K562 (cell line): ENCODE data around the gene PUS7L. TPM values are rescaled to one million over a fixed set of nuclear protein-coding genes. Genes with fewer than 3 reads are reported as not detected.

Experiments
- BCLAF1 ChIP-seq, 2 experiments: fragments of 450-650 bp in 1 of 2; IDR thresholded peaks; 2 replicates each; pipeline ENCODE4 v1.6.1; 2011 to 2017; ENCODE audit warnings: low read depth in 2 of 2, antibody characterized with exemption in 1 of 2, borderline replicate concordance in 1 of 2, low read length in 1 of 2, mild to moderate bottlenecking in 1 of 2, mixed read lengths in 1 of 2; ENCODE audit not compliant: control insufficient read depth in 1 of 2
- BRCA1 ChIP-seq, 2 experiments: fragments of 450-650 bp in 1 of 2; sonication (generic) in 1 of 2; formaldehyde crosslinking in 1 of 2; IDR thresholded peaks; 2 replicates each; pipeline versions ENCODE4 v1.5.0 to v1.6.1; 2017 to 2020; ENCODE audit warnings: mild to moderate bottlenecking in 1 of 2, missing genetic modification reagents in 1 of 2
- CLOCK ChIP-seq: fragments of 250-450 bp; sonication (Bioruptor Pico); IDR thresholded peaks from 2 replicates; pipeline ENCODE4 v1.4.0; 2020; ENCODE audit warnings: mild to moderate bottlenecking, moderate library complexity, borderline replicate concordance
- DMBX1 ChIP-seq: fragments of 250-450 bp; sonication (Bioruptor Pico); IDR thresholded peaks from 2 replicates; pipeline ENCODE4 v1.8.0; 2022; ENCODE audit warnings: inconsistent platforms, mild to moderate bottlenecking, moderate library complexity, borderline replicate concordance
- HMG20B ChIP-seq: fragments of 250-450 bp; sonication (Bioruptor Pico); IDR thresholded peaks from 2 replicates; pipeline ENCODE4 v1.5.0; 2021; ENCODE audit warnings: mild to moderate bottlenecking
- HMGN3 ChIP-seq: IDR thresholded peaks from 2 replicates; pipeline ENCODE4 v1.6.1; 2011; ENCODE audit warnings: borderline replicate concordance, low read depth, mild to moderate bottlenecking, mixed read lengths, low read length; ENCODE audit not compliant: insufficient read length; ENCODE audit errors: extremely low read depth
- ID3 ChIP-seq, 2 experiments: fragments of 250-450 bp in 1 of 2; fragments of 450-650 bp in 1 of 2; sonication (Bioruptor Pico) in 1 of 2; IDR thresholded peaks; 2 replicates each; pipeline versions ENCODE4 v1.6.1 to v1.8.0; 2016 to 2021; ENCODE audit warnings: mild to moderate bottlenecking in 2 of 2, moderate library complexity in 2 of 2, missing compliant biosample characterization in 1 of 2, missing genetic modification characterization in 1 of 2
- MCM5 ChIP-seq: fragments of 450-650 bp; IDR thresholded peaks from 2 replicates; pipeline ENCODE4 v1.6.1; 2016; ENCODE audit warnings: low read depth
- NFATC3 ChIP-seq: fragments of 450-650 bp; IDR thresholded peaks from 2 replicates; pipeline ENCODE4 v1.6.1; 2017; ENCODE audit warnings: mild to moderate bottlenecking
- ZC3H8 ChIP-seq: fragments of 450-650 bp; IDR thresholded peaks from 2 replicates; pipeline ENCODE4 v1.6.1; 2017
- ZNF408 ChIP-seq: fragments of 250-450 bp; sonication (Bioruptor Pico); IDR thresholded peaks from 2 replicates; pipeline ENCODE4 v1.4.0; 2020; ENCODE audit warnings: low read depth, mild to moderate bottlenecking, moderate library complexity
- polyA plus RNA-seq, 8 experiments: library from polyadenylated mRNA; depleted of rRNA in 4 of 8; stranded (reverse) in 5 of 8; unstranded in 3 of 8; fragments of >200 nt; fragmentation: Nextera tagmentation in 2 of 8; fragmentation: Illumina TruSeq in 1 of 8; extraction: Ambion mirVana in 2 of 8; extraction: Trizol in 1 of 8; gene quantifications; 2 replicates each; pipeline versions ENCODE4 v1.2.1 to v1.2.3, GENCODE V29; 2011 to 2014; ENCODE audit warnings: inconsistent platforms in 1 of 8, missing spikeins in 1 of 8
- total RNA-seq, 7 experiments: library from RNA; depleted of rRNA in 6 of 7; stranded (reverse); fragments of >200 nt in 6 of 7; fragmentation: Illumina TruSeq in 2 of 7; extraction: Trizol in 2 of 7; gene quantifications; 2 replicates each; pipeline versions ENCODE4 v1.2.1 to v1.2.3, GENCODE V29; 2011 to 2021; ENCODE audit warnings: low replicate concordance in 1 of 7
- TF ChIP-seq, protein P1 (sequence below): fragments of 250-450 bp; sonication (Bioruptor Pico); IDR thresholded peaks from 2 replicates; pipeline ENCODE4 v1.5.1; 2021; ENCODE audit warnings: mild to moderate bottlenecking
- TF ChIP-seq, protein P2 (sequence below): sonication (generic); formaldehyde crosslinking; IDR thresholded peaks from 2 replicates; pipeline ENCODE4 v1.8.0; 2023; ENCODE audit warnings: mild to moderate bottlenecking, missing genetic modification reagents
- TF ChIP-seq, protein P3 (sequence below): fragments of 250-450 bp; sonication (Bioruptor Pico); IDR thresholded peaks from 2 replicates; pipeline ENCODE4 v1.5.0; 2021

PUS7L gene
- total and polyA plus RNA-seq, 9 of the 15 experiments (the other 6 are each of a cell fraction or from before 2014, with no cell fraction given): 10.8 to 53.3 (median 25.2) TPM

DNA sequence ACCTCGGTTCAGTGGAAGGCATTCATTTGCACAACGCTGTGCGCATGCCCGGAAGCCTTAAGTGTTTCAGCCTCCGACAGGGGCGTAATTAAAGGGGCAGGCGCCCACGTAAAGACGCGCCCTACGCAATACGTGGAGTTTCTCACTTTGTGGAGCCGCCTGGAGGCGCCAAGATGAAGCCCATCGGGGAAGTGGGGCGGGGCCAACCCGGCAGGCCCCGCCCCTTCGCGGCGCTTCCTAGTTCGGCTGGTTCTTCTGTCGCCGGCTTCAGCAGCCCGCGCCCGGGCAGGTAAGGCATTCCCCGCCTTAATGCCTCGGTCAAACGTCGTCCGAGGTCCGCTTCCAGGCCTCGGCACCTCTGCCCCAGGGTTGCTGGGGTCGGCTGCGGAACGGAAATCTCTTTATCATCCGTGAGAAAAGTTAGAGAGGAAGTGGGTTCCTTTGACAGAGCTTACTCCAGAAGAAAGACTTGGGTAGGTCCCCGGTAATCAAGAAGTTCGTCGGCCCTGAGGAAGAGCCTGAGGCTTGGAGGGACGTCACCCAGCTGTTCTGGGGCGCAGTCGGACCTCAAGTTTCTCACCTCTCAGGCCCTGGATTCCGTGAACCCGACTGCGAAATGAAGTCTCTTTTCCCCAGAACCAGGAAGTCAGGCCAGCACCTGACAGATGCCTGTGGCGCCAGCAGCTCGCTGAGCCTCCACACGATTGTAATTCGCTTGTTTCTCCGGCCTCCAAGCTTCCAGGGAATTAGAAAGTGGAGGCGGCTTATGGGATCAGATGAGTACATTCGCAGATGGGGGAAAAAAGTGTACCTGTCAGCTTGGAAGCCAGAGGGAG lies at the start of gene PUS7L, which contains the start of gene IRAK4 (continued):
- TF ChIP-seq DMBX1 (CRISPR knock-in tag) (no peak), BRCA1 (IDR thresholded peaks at IDR 0.05) (no peak), BRCA1 (CRISPR knock-in tag; IDR thresholded peaks at IDR 0.05) (no peak), BCLAF1 (IDR thresholded peaks at IDR 0.05; ENCODE audit: borderline replicate concordance in 1 of 2, control insufficient read depth in 1 of 2, low read depth in 2 of 2, low read length in 1 of 2) (no peak), ZC3H8 (no peak), ID3 (CRISPR knock-in tag; IDR thresholded peaks at IDR 0.05) (no peak), ID3 (tag; IDR thresholded peaks at IDR 0.05) (no peak), CLOCK (CRISPR knock-in tag) (no peak), NFATC3 (no peak), HMGN3 (peak; percentile 52), MCM5 (no peak), ZNF408 (CRISPR knock-in tag) (no peak), HMG20B (CRISPR knock-in tag) (no peak)
- TF ChIP-seq, protein P1, sequence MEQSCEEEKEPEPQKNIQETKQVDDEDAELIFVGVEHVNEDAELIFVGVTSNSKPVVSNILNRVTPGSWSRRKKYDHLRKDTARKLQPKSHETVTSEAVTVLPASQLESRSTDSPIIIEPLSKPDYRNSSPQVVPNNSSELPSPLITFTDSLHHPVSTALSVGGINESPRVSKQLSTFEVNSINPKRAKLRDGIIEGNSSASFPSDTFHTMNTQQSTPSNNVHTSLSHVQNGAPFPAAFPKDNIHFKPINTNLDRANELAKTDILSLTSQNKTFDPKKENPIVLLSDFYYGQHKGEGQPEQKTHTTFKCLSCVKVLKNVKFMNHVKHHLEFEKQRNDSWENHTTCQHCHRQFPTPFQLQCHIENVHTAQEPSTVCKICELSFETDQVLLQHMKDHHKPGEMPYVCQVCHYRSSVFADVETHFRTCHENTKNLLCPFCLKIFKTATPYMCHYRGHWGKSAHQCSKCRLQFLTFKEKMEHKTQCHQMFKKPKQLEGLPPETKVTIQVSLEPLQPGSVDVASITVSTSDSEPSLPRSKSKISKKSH: no peak
- TF ChIP-seq, protein P2, sequence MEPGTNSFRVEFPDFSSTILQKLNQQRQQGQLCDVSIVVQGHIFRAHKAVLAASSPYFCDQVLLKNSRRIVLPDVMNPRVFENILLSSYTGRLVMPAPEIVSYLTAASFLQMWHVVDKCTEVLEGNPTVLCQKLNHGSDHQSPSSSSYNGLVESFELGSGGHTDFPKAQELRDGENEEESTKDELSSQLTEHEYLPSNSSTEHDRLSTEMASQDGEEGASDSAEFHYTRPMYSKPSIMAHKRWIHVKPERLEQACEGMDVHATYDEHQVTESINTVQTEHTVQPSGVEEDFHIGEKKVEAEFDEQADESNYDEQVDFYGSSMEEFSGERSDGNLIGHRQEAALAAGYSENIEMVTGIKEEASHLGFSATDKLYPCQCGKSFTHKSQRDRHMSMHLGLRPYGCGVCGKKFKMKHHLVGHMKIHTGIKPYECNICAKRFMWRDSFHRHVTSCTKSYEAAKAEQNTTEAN (CRISPR knock-in tag): no peak
- TF ChIP-seq, protein P3, sequence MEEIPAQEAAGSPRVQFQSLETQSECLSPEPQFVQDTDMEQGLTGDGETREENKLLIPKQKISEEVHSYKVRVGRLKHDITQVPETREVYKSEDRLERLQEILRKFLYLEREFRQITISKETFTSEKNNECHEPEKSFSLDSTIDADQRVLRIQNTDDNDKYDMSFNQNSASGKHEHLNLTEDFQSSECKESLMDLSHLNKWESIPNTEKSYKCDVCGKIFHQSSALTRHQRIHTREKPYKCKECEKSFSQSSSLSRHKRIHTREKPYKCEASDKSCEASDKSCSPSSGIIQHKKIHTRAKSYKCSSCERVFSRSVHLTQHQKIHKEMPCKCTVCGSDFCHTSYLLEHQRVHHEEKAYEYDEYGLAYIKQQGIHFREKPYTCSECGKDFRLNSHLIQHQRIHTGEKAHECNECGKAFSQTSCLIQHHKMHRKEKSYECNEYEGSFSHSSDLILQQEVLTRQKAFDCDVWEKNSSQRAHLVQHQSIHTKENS (CRISPR knock-in tag): no peak
